Endometrial microvascular endothelial cells (primary cell): Measurements from ENCODE around the gene CYB561D2. TPM values are rescaled to one million over a fixed set of nuclear protein-coding genes. Genes with fewer than 3 reads are reported as not detected.

Source experiments
- in situ Hi-C: cut with HindIII; loops from 2 replicates; pipeline ENCODE4 v1.10.0; 2017; ENCODE audit warnings: low sequenced_read_pairs, low pct_unique_long_range_greater_than_20kb; ENCODE audit errors: inconsistent ontology term
- total RNA-seq: library from RNA; depleted of rRNA; stranded (reverse); fragments of >200 nt; gene quantifications from one replicate; pipeline ENCODE4 v1.2.3, GENCODE V29; 2015; ENCODE audit errors: inconsistent ontology term

Gene CYB561D2
- total RNA-seq, 1 donor from 2014 or later = 40.8 TPM

- in situ Hi-C loops = no loop called here
Observed at GRCh38 chr3:50380405-50381085, 29.9 kb downstream of the CYB561D2 start.

DNA sequence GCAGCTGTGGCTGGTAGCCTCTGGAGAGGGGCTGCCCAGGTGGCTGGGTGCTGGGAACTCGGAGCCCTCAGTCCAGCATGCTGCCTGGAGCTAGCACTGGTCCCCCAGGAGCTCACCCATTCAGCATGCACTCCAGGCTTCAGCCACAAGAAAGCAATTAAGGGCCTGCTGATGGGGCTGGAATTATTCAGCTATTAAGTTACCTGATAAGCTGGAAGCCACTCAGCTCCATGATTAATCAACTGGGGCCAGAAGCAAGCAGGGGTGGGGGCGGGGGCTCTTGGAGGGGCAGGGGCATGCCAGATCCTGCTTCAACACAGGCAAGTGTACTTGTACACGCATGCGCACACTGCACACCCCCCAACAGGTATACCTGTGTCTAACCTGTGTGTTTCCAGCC, 30.7 kb downstream of the CYB561D2 start:
- in situ Hi-C loops = no loop called here

- in situ Hi-C loops = no loop called here
Observed at GRCh38 chr3:50382722-50383121, 32.1 kb downstream of the CYB561D2 start.

DNA sequence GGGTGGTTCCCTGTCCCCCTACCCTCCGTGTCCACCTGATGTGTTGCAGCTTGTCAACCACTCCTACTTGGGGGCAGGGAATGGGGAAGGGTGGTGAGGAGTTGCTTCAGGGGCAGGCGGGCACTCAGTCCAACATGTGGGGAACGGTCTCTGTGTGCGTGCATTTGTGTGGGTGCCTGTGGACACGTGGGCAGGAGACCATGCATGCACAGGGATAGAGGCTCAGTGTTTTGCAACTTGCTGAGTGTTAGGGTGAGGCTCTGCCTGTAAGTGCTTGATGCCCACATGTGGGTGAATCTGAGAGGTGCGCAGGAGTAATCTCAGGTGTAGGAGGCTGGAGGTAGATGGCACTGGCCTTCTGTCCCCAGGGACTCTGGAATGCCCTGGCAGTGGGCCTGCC, 33.1 kb downstream of the CYB561D2 start:
- in situ Hi-C loops = no loop called here

DNA sequence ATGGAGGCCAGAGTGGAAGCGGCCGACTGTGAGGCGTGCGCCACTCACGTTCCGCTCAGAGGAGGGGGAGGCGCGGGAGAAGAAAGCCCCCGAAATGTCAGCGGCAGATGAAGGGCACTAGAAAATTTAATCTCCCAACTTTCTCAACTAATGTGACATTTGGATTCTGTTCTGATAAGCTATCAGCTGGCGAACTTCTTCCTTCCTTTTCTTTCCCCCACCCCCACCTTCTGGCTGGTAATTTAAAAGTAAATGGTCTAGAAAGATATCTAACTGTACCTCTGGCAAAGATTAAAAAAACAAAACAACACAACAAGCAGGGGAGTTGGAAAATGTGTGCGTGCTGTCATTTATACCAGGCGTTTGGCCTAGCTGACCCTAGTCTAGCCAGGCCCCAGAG, 35.1 kb downstream of the CYB561D2 start:
- in situ Hi-C loops = no loop called here

- in situ Hi-C loops = no loop called here
Observed at GRCh38 chr3:50388016-50388719, 37.5 kb downstream of the CYB561D2 start.

DNA sequence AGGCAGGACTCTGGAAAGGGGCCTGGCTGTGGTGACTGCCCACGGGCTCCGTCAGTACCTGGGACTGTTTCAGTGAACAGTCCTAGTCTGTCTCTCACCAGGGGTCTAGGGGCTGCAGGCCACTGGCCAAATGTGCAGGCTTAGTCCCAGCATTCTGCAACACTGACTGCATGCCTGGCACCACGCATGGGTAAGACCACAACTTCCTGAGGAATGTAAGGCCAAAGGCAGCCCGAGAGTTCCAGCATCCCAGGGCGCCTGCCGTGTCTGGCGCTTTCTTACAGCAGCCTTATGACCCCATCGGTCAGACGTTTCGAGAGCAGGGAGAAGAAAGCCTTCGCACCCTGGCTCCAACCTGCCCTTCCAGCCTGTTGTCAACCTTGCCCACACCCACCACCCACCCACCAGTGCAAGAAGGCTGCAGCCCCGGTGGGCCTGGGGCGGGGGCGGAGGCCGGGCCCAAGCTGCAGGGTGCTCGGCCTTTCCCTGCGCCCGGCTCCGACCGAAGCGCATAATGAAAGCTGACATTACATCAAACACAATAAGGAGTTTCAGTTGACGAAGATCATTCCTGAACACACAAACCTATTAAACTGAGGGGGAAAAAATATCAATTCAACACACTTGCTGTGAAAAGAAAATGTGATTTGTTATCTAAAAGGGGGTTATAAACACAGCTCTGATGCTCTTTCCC, 38.2 kb downstream of the CYB561D2 start:
- in situ Hi-C loops = no loop called here

GRCh38 chr3:50389414-50389767, 38.7 kb downstream of the CYB561D2 start:
- in situ Hi-C loops = no loop called here

- in situ Hi-C loops = no loop called here
Observed at GRCh38 chr3:50390508-50391224, 40.0 kb downstream of the CYB561D2 start.

DNA sequence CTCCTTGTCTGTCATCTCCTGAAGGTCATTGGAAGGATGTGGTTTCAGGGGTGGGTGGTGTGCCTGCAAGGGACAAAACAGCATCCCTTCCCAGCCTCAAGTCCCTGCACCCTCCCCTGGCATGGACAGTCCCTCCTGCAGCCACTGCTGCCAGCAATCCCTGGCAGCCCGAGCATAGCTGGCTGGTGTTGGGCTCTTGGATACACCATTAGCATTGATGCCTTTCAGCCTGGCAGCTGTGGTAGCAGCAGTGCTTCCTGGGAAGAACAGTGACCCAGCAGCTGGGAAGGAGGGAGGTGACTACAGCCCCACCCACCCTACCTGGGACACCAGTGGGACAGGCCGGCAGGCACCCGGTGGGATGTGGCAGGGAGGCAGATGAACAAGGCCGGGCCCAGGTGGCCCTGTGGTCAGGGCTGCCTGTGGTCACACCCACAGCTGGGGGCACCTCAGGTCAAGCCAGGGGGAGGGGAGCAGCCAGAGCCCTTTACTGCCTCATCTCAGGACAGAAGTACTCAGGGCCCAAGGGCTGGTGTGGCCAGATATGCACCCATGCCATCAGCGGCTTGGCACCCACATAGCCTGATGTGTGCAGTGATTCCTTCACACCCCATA, 41.5 kb downstream of the CYB561D2 start:
- in situ Hi-C loops = no loop called here

DNA sequence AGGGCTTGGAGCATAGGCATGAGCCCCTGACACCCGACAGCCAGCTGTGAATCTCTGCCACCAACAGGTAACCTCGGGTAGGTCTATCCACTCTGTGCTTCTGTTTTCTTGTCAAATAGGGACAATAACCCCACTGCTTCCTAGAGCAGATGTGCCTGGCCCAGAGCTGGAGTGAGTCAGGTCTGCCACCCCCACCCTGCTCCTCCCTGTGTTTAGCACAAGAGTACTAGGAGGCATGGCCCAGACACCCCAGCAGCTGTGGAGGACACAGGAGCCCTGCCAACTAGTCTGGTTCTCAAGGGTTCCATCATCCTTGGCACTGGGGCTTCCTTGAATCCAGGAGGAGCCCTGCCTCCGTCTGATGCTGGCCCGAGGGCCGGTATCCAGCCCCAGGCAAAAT, 42.4 kb downstream of the CYB561D2 start:
- in situ Hi-C loops = no loop called here

GRCh38 chr3:50395070-50395860, 44.6 kb downstream of the CYB561D2 start:
- in situ Hi-C loops = no loop called here

GRCh38 chr3:50396502-50396901, 45.8 kb downstream of the CYB561D2 start:
- in situ Hi-C loops = no loop called here

DNA sequence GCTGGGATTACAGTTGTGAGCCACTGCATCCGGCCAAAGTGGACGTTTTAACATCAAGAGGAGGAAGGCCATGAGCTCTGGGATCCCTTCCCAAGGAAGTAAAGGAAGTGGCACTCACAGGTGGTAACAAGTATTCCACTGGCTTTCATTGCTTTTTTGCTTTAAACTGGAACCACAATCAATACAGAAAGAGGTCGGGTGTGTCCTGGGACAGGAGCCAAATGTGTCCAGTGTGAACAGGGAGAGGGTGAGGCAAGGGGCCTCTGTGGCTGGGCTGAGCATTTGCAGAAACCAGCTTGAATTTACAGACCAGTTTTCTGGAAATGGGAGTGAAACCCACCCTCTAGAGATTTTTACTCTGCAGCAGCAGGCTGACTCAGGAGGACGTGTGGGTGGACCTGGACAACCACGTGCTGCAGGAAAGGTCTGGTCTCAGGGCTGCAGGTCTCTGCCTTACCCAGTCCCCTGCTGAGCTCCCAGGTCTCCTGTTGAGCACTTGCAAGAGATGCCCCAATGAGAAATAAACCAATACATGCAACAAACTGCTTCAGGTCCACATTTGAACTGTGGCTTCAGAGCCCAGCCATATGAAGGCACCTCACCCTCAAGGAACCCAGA, 51.4 kb downstream of the CYB561D2 start:
- in situ Hi-C loops = no loop called here
